ENCODE measurements around the gene RNF144A. TPM values are rescaled to one million over a fixed set of nuclear protein-coding genes. Genes with fewer than 3 reads are reported as not detected.

RNF144A gene
- total RNA-seq, 1 experiment from 2014 or later: 9.5 TPM

DNA sequence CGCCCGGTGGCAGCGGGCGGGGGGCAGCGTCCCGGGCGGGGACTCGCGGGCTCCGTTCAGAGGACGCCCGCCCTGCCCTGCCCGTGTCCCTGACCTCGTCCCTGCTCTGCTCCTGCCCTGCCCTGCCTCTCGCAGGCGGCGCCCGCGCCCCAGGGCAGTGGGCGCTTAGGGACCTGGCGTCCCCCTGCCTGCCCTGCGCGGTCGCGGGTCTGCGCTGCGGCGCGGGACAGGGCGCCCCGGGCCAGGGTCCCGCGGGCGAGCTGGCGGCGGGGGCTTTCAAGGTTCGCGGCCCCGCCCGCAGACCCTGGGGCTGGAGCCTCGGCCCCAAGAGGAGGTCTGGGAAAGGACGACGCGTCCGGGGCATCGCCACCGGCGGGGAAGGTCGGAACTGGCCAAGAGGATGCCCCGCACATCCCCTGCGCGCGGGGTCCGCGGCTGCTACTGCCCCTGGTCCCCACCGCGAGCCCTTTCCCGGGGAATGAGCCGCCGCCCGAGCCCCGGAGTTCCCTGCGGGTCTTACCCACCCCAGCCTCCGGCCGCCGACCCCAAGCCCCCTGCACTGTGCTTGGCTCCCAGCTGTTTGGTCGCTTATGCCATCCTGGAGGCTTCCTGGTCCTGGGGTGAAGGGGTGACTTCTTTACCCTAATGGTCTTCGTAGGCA, 679 bp downstream of the RNF144A start:
- peaks cover 11% of the 10 kb centered on the region; the same call in 1 of the 2 replicates for H4K20me1 ChIP-seq (ENCODE audit: low read length)
- peaks cover 58% of the 10 kb centered on the region for H3K4me1 ChIP-seq (ENCODE audit: insufficient read depth, low read length)
- intact Hi-C loops (cut with micrococcal nuclease): loop anchor here (1.0 to 5.0 kb wide), 3 partner anchors 55 to 164 kb away; no protein-coding TSS in a partner anchor
- H3K9ac ChIP-seq (ENCODE audit: low read length): peak overlapping the region; percentile 95
- no peaks in the 10 kb centered on the region for H3F3A ChIP-seq (ENCODE audit: low read length, unreplicated experiment)
- peak overlapping the region; percentile 80 for H3K4me3 ChIP-seq (ENCODE audit: low read length)
- peaks cover 15% of the 10 kb centered on the region; the same call in 1 of the 2 replicates for H3K79me2 ChIP-seq (ENCODE audit: low read length)
- TF ChIP-seq CTCF (conservative IDR thresholded peaks at IDR 0.05; ENCODE audit: low read depth, low read length): no peak
- TF ChIP-seq EZH2 (IDR thresholded peaks at IDR 0.05; ENCODE audit: low read length, unreplicated experiment): no peak
- TF ChIP-seq EZH2phosphoT487 (IDR thresholded peaks at IDR 0.05; ENCODE audit: borderline replicate concordance, low read length): no peak
- H2AFZ ChIP-seq (ENCODE audit: low read length): peak overlapping the region; percentile 31; the same call in 1 of the 2 replicates
- H3K4me2 ChIP-seq (ENCODE audit: low read length): peak overlapping the region; percentile 96
- no peak for DNase-seq
- H3K27me3 ChIP-seq (ENCODE audit: low read length): no peaks in the 10 kb centered on the region
- H3K9me2 ChIP-seq (replicated peaks; ENCODE audit: low read length): no peaks in the 10 kb centered on the region
- H3K36me3 ChIP-seq (ENCODE audit: low read depth, low read length): no peaks in the 10 kb centered on the region
- ATAC-seq: peak; percentile 33
- no peak overlapping the region; the same call in 1 of the 2 replicates for H3K27ac ChIP-seq (ENCODE audit: low read length)
- BruUV-seq (replicated peaks): no TSS peak
- CTCF ChIA-PET: interaction anchor here (0.6 kb wide), 1 partner anchor 10 kb away, joined by 3 read pairs; no protein-coding TSS in a partner anchor
- POLR2A ChIA-PET (ENCODE audit: unreplicated experiment): no interaction called here
- no peaks in the 10 kb centered on the region for H3K9me3 ChIP-seq (ENCODE audit: low read length)

- Histone ChIP-seq H3K4me3 (ENCODE audit: low read length) (no peak overlapping the region), H3K79me2 (ENCODE audit: low read length) (peaks cover 19% of the 10 kb centered on the region), H2AFZ (ENCODE audit: low read length) (no peak overlapping the region), H3K9me2 (replicated peaks; ENCODE audit: low read length) (no peaks in the 10 kb centered on the region), H3K36me3 (ENCODE audit: low read depth, low read length) (no peaks in the 10 kb centered on the region), H3K27me3 (ENCODE audit: low read length) (no peaks in the 10 kb centered on the region), H3K4me2 (ENCODE audit: low read length) (no peak overlapping the region), H3K9me3 (ENCODE audit: low read length) (no peaks in the 10 kb centered on the region), H3K9ac (ENCODE audit: low read length) (no peak overlapping the region), H3F3A (ENCODE audit: low read length, unreplicated experiment) (no peaks in the 10 kb centered on the region), H3K4me1 (ENCODE audit: insufficient read depth, low read length) (peaks cover 40% of the 10 kb centered on the region), H3K27ac (ENCODE audit: low read length) (peak overlapping the region; percentile 12; the same call in 1 of the 2 replicates), H4K20me1 (ENCODE audit: low read length) (peaks cover 11% of the 10 kb centered on the region; the same call in 1 of the 2 replicates)
- intact Hi-C loops (cut with micrococcal nuclease): loop anchor here (5.0 kb wide), 2 partner anchors 112 to 162 kb away; no protein-coding TSS in a partner anchor
- no peak for TF ChIP-seq EZH2phosphoT487 (IDR thresholded peaks at IDR 0.05; ENCODE audit: borderline replicate concordance, low read length)
- no peak for TF ChIP-seq EZH2 (IDR thresholded peaks at IDR 0.05; ENCODE audit: low read length, unreplicated experiment)
- ChIA-PET POLR2A (ENCODE audit: unreplicated experiment) (interaction anchor here (0.6 kb wide), 1 partner anchor 42 kb away, joined by 3 read pairs; no protein-coding TSS in a partner anchor), CTCF (interaction anchor here (1.2 kb wide), 1 partner anchor 114 kb away, joined by 4 read pairs; no protein-coding TSS in a partner anchor)
- BruUV-seq (replicated peaks): no TSS peak
- no peak for DNase-seq
- no peak for ATAC-seq
Observed at GRCh38 chr2:6919901-6920742, 2.9 kb downstream of the RNF144A start.

DNA sequence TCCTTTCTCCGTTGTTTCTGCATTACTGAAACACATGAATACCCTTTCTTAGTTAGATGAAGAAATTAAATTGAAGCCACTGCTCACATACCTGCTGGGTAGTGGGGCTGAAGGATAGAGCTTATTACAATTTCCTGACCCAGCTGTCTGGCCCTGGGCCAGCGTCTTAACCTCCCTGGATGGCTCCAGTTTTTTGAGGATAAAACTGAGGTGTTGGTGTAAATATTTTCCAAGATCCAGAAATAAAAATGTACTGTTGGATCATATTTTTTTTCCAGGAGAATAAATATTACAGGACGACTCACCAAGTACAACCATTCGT, 3.5 kb downstream of the RNF144A start:
- no TSS peak for BruUV-seq (replicated peaks)
- Histone ChIP-seq H3K27ac (ENCODE audit: low read length) (peak overlapping the region; percentile 12; the same call in 1 of the 2 replicates), H3K9me3 (ENCODE audit: low read length) (no peaks in the 10 kb centered on the region), H3F3A (ENCODE audit: low read length, unreplicated experiment) (no peaks in the 10 kb centered on the region), H3K4me2 (ENCODE audit: low read length) (no peak overlapping the region), H3K79me2 (ENCODE audit: low read length) (peaks cover 19% of the 10 kb centered on the region), H2AFZ (ENCODE audit: low read length) (no peak overlapping the region), H3K9ac (ENCODE audit: low read length) (no peak overlapping the region), H4K20me1 (ENCODE audit: low read length) (peaks cover 11% of the 10 kb centered on the region; the same call in 1 of the 2 replicates), H3K27me3 (ENCODE audit: low read length) (no peaks in the 10 kb centered on the region), H3K4me3 (ENCODE audit: low read length) (no peak overlapping the region), H3K9me2 (replicated peaks; ENCODE audit: low read length) (no peaks in the 10 kb centered on the region), H3K4me1 (ENCODE audit: insufficient read depth, low read length) (peaks cover 37% of the 10 kb centered on the region), H3K36me3 (ENCODE audit: low read depth, low read length) (no peaks in the 10 kb centered on the region)
- DNase-seq (no peak), ATAC-seq (no peak)
- TF ChIP-seq CTCF (conservative IDR thresholded peaks at IDR 0.05; ENCODE audit: low read depth, low read length) (no peak), EZH2phosphoT487 (IDR thresholded peaks at IDR 0.05; ENCODE audit: borderline replicate concordance, low read length) (no peak), EZH2 (IDR thresholded peaks at IDR 0.05; ENCODE audit: low read length, unreplicated experiment) (no peak)
- POLR2A ChIA-PET (ENCODE audit: unreplicated experiment): interaction anchor here (0.6 kb wide), 2 partner anchors 41 to 1217 kb away, joined by 3 read pairs; no protein-coding TSS in a partner anchor
- CTCF ChIA-PET: no interaction called here
- intact Hi-C loops (cut with micrococcal nuclease): no loop called here
